Erythroblast (primary cell): ENCODE results near the gene C1RL.
A peak's percentile ranks its signal among the peaks of the same experiment; 100 is the strongest.

Source experiments
- DNase-seq, 2 experiments: peaks; one replicate each; lab custom pipeline; 2025; lab: John Stamatoyannopoulos, UW
- GATA1 ChIP-seq: IDR thresholded peaks from 2 replicates; pipeline ENCODE4 v1.6.1; 2011; ENCODE audit warnings: low read depth, mild to moderate bottlenecking, control low read depth, low read length, moderate library complexity
- POLR2A ChIP-seq: IDR thresholded peaks from 2 replicates; pipeline ENCODE4 v1.6.1; 2011; ENCODE audit warnings: mild to moderate bottlenecking, low read length

Gene C1RL, protein sequence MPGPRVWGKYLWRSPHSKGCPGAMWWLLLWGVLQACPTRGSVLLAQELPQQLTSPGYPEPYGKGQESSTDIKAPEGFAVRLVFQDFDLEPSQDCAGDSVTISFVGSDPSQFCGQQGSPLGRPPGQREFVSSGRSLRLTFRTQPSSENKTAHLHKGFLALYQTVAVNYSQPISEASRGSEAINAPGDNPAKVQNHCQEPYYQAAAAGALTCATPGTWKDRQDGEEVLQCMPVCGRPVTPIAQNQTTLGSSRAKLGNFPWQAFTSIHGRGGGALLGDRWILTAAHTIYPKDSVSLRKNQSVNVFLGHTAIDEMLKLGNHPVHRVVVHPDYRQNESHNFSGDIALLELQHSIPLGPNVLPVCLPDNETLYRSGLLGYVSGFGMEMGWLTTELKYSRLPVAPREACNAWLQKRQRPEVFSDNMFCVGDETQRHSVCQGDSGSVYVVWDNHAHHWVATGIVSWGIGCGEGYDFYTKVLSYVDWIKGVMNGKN

DNA sequence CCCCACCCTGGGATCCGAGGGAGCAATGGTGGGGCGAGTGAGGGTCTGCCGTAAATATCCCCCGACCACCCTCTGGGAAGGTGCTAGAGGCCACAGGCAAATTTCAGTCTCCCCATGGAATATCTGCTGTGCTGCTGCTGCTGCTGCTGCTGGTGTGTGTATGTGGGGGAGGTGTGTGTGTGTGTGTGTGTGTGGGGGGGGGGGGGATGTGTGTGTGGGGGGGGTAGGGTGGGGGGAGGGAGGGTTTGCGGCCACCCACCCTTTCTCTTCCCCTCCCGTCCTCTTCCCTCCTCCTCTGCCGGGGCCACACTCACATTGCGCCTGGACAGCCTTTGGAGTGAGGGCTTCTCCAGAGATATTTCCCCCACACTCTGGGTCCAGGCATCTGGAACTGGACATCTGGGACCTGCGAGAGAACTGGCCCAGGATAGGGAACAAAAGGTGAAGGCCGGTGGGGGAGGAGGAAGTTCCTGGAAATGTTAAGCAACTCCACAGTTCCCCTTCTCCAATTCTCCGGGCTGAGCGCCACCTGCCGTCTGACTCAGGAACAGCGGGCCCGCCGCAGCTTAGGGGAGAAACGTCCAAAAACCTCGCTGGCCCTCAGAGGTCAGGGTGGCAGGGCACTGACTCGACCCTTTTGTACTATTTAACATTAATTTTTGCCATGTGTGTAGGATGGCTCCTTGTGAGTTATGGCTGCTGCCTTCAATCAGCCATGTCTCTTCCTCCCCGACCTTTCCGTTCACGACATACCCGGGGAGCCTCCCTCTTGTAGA, at the start of gene C1RL:
TSS of gene C1RL (minus strand) at position 419 of the 776 bp plus-strand sequence. CDS start at position 385, 34 bp downstream.
- peak; percentile 37 for TF ChIP-seq POLR2A
- no peak for TF ChIP-seq GATA1
- DNase-seq = peak; percentile 79 to 88

DNA sequence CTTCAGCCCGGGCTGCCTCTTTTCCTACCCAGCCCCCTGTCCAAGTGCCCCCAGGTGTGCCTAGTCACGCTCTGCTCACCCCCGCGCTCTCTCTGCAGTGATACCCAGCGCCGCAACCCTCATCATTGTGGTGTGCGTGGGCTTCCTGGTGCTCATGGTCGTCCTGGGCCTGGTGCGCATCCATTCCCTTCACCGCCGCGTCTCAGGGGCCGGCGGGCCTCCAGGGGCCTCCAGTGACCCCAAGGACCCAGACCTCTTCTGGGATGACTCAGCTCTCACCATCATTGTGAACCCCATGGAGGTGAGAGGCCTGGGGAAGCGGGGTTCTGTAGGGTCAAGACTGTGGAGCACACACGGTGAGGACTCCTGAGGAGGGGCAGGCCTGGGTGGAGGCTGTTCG, 48.4 kb upstream of the C1RL start:
- no peak for DNase-seq

DNA sequence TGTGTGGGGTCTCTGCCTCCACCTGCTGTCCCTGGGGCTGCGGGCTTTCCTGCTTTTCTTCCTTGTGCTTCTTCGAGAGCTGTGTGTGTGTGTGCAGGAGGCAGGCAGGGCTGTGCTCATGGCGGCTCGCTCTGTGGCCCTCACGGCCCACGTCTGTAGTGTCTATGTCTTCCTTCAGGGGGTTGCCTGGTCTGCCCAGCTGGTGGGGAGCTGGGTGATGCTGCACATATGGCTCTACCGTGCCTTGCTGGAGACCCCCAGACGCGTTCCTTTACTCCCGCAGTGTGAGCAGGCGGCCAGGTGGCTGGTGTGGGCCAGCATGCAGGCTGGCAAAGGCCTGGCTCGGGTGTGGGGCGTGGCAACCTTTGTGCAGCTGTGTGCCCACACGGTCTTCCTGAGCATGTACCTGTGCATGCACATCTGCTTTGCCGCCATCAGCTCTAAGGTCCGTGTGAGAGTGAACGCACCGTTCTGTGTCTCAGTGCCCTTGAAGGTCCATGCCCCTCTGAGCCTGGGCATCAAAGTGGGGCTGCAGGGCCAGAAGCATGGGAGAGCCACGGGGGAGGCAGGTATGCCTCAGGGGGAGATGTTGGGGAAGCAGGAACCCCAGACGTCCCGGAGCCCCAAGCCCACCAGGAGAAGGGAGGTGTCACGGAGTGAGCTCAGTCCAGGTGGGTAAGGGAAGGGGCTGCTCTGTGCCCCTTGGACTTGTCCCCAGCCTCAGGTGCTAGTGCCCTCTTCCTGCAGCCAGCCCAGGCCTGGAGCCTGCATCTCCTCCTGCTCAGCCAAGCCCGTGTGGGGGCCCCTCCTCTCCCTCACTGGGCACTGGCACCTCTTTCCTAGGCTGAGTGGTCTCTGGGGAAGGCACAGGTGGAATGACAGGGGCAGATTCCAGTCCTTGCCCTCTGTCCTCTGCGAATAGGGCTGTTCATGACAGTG, 47.5 kb upstream of the C1RL start:
- DNase-seq = no peak
- no peak for TF ChIP-seq GATA1
- no peak for TF ChIP-seq POLR2A

More for the DNA sequence above, 48.4 kb upstream of the C1RL start:
- no peak for TF ChIP-seq POLR2A
- no peak for TF ChIP-seq GATA1

DNA sequence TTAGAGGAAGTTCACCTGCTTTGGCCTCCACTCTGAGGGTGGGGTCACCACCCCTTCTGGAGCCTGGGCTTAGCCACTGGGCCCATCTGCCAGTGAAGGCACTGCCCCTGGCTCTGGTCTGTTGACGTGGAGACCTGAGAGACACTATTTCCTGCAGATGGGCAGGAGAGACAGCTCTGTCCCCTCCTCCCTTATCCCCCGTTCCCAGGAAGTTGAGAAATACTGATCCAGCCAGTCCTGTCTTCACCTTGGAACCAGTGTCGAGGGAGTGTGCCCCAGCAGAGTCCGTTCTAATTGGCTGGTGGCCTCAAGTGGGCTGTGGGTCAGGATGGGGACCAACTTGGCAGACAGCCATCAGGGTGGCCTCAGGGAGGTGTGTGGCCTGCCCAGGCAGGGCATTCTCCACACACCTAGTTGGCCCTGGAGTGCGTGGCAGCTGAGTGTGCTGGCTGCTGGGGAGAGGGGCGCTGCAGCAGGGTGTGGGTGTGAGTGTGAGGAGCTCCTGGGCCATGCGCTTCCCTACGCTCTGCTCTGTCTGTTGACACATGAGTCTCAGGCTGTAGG, 46.5 kb upstream of the C1RL start:
- TF ChIP-seq POLR2A (no peak), GATA1 (no peak)
- no peak for DNase-seq

DNA sequence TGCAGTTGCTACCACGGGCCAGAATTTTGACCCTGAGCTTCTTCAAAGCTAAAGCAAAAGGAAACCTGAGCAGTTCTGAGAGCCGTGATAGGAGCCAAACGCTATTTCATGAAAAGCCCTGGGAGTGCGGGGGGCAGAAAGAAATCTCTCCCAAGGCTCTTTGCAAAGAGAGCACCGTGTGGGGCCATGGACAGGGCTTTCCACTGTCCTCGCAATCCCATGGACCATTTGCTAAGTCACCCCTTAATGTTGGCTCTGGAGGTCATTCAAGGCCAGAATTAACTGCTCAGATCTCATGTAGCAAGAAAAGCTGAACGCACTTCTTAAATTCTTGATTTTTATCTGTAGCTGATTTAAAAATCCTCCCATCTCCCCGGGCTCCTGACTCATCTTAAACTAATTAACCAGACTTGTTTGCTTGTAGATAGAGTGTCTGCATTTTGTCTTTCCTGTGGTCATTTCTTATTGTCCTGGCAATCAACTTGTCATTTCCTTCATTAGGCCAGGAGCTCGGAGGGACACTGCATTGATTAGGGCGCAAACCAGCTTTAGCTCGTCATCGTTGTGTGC, 46.0 kb upstream of the C1RL start:
- TF ChIP-seq GATA1 = no peak
- no peak for TF ChIP-seq POLR2A
- DNase-seq = no peak

DNA sequence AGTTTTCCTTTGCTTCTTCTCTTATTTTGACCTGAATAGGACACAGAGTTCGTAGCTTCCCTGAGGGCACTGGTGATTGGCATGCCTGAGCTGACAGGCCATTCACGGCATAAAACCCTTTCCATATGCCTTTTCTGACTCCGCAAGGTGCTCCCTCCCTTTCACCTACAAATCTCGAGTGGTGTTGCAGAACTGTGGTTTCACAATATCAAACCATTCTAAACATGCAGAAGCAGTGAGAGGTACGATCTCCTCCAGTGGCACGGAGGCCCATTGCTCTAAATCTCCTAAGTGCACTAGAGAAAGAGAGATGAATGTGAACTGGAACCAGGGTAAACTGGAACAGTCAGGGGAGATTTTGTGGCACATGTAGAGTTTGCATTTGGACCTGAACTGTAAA, 45.0 kb upstream of the C1RL start:
- no peak for TF ChIP-seq POLR2A
- TF ChIP-seq GATA1 = no peak
- DNase-seq = no peak

DNA sequence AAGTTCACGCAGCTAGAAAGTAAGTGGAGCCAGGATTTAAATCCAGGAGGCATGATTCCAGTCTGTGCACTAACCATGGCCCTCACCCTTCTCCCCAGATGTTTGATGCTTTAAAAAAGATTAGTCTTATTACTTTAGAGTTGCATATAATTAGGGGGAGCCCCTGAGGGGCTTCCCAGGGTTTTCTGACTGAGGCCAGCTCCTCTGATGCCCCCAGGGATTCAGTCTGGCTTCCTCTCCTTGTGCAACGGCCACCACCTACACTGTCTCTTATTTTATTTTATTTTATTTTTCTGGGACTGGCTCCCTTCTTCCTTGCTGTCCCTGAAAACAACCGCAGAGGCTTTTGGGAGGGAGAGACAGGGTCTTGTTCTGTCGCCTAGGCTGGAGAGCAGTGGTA, 43.8 kb upstream of the C1RL start:
- TF ChIP-seq GATA1 (no peak), POLR2A (no peak)
- DNase-seq = no peak

DNA sequence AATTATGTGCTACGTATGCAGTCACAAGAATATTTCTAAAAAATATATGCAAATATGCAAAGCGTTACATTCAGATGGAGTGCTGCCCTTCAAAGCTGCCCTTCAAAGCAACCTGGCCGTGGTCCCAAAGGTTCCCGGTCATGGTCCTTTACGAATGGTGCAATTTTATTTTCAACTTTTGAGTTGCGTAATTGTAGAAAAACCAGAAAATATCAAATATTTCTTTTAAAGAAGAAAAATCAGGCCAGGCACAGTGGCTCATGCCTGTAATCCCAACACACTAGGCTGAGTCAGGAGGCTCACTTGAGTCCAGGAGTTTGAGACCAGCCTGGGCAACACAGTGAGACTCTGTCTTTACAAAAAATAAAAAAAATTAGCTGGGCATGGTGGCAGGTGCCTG, 42.5 kb upstream of the C1RL start:
- no peak for DNase-seq

DNA sequence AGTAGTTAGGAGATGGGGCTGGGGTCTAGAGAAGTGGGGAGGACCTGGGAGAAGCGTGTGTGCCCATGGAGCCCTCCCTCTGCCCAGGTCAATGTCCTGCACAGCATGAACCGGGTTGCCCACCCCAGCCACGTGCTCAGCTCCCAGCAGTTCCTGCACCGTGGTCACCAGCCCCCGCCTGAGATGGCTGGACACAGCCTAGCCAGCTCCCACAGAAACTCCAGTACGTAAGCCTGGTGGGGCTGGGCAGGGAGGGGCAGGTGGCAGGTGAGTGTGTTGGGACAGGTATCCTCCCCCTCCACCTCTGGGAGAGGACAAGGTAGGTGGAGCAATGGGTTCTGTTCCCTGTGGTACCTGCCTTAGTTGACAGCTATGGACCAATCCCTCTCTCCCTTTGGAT, 41.8 kb upstream of the C1RL start:
- no peak for DNase-seq
- TF ChIP-seq POLR2A = no peak
- no peak for TF ChIP-seq GATA1

More for the DNA sequence above, 42.5 kb upstream of the C1RL start:
- TF ChIP-seq POLR2A (no peak), GATA1 (no peak)

DNA sequence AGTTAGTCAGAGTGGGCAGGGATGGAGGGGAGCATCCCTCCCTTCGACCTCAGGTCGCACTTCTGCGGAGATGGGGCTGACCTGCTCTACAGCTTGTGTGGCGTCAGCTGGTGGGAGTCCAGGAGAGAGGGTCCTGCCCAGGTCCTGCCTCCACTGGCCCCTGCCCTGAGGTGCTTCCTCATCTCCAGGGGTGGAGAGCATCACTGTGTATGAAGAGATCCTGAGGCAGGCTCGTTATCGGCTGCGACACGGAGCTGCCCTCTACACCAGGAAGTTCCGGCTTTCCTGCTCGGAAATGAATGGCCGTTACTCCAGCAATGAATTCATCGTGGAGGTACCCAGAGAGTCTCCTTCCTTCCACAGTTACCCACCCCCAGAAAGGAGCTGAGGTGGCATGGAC, 41.3 kb upstream of the C1RL start:
- TF ChIP-seq GATA1 (no peak), POLR2A (no peak)
- DNase-seq = no peak

DNA sequence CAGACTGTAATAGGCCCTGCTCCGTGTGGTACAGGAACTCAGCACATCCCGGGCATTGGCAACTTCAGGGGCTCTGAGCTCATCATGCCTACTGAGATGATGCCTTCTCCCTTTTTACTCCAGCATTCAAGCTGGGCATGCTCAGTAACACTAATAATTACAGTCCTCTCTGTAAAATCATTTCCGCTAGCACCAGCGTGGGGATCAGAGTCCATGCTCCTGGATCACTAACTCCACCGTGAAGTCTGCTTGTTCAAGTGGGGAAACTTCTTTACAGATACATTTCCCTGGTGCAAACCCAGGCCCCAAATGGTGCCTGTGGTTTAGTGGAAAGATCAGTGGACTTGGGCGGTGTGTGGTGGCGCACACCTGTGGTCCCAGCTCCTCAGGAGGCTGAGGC, 37.9 kb upstream of the C1RL start:
- DNase-seq = no peak
- no peak for TF ChIP-seq GATA1
- TF ChIP-seq POLR2A = no peak

DNA sequence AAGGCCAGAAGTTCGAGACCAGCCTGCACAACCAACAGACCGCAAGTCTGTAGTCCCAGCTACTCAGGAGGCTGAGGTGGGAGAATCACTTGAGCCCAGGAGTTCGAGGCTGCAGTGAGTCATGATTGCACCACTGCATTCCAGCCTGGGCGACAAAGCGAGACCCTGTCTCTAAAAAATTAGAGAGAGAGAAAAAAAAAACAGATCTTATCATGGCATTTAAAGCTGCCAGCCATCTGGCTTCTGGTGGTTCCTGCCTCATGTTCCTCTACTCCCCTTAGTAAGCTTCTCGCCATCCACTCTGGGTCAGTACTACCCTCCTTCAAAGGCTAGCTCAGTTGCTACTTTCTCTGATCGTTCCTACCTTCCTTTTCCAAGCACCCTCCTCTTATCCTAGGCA, 37.2 kb upstream of the C1RL start:
- DNase-seq = no peak
- TF ChIP-seq GATA1 = no peak
- no peak for TF ChIP-seq POLR2A

DNA sequence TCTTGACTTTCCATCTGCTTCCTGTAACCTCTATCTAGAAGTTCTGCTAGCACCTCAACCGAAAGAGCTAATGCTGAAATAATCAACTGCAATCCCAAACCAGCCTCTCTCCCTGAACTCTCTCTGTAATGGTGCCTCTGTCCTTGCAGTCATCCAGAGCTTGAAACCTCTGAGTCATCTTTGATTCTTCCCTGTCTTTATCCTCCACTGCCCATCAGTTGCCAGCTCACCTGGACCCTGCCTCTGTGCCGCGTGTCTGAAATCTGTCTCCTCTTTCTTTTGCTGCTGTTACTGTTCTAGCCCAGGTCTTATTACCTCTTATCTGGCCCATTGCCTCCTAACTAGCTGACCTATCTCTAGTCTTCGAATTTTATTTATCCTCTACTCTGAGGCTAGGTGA, 36.7 kb upstream of the C1RL start:
- no peak for DNase-seq
- TF ChIP-seq POLR2A = no peak
- no peak for TF ChIP-seq GATA1
